IPS-18a (cell line): ENCODE measurements around the gene CAPN3.

Source experiments
- H3K27ac ChIP-seq: one replicate; pipeline ENCODE4 v1.5.1; 2013; ENCODE audit warnings: low read length
- H3K27me3 ChIP-seq: one replicate; pipeline ENCODE4 v1.6.1; 2013; ENCODE audit warnings: mild to moderate bottlenecking, low read length; ENCODE audit not compliant: control insufficient read depth, insufficient read depth
- H3K36me3 ChIP-seq: one replicate; pipeline ENCODE4 v1.6.1; 2013; ENCODE audit warnings: low read depth, low read length; ENCODE audit not compliant: control insufficient read depth
- H3K4me1 ChIP-seq: one replicate; pipeline ENCODE4 v1.6.1; 2013; ENCODE audit warnings: low read depth, low read length; ENCODE audit not compliant: control insufficient read depth
- H3K4me3 ChIP-seq: one replicate; pipeline ENCODE4 v1.5.1; 2013; ENCODE audit warnings: low read length
- H3K9ac ChIP-seq: one replicate; pipeline ENCODE4 v1.6.1; 2013; ENCODE audit warnings: mild to moderate bottlenecking, low read length, moderate library complexity
- H3K9me3 ChIP-seq: one replicate; pipeline ENCODE4 v1.6.1; 2013; ENCODE audit warnings: low read depth, low read length; ENCODE audit not compliant: control insufficient read depth

Gene CAPN3

GRCh38 chr15:42457445-42458442 lies 98.4 kb downstream of the CAPN3 start:
- Histone ChIP-seq H3K27ac (peak overlapping the region; percentile 87), H3K4me3 (peak overlapping the region; percentile 47), H3K27me3 (no peaks in the 10 kb centered on the region), H3K36me3 (no peaks in the 10 kb centered on the region), H3K9me3 (no peaks in the 10 kb centered on the region), H3K4me1 (peaks cover 16% of the 10 kb centered on the region), H3K9ac (peak overlapping the region; percentile 61)

GRCh38 chr15:42461261-42461660 lies 102.0 kb downstream of the CAPN3 start:
- no peaks in the 10 kb centered on the region for H3K36me3 ChIP-seq
- no peak overlapping the region for H3K27ac ChIP-seq
- H3K9ac ChIP-seq = no peak overlapping the region

More at GRCh38 chr15:42461261-42461660, 102.0 kb downstream of the CAPN3 start:
- Histone ChIP-seq H3K4me1 (peaks cover 16% of the 10 kb centered on the region), H3K9me3 (no peaks in the 10 kb centered on the region), H3K4me3 (no peak overlapping the region), H3K27me3 (no peaks in the 10 kb centered on the region)
